ENCODE data around the gene PML. TPM values are rescaled to one million over a fixed set of nuclear protein-coding genes. Genes with fewer than 3 reads are reported as not detected.
"Not testable (repeated sequence)": the region's sequence is repeated elsewhere in the genome, so short reads cannot be mapped to it uniquely, and the experiment has no call there.

PML gene
- total RNA-seq, 1 experiment from 2014 or later: 9.8 TPM

DNA sequence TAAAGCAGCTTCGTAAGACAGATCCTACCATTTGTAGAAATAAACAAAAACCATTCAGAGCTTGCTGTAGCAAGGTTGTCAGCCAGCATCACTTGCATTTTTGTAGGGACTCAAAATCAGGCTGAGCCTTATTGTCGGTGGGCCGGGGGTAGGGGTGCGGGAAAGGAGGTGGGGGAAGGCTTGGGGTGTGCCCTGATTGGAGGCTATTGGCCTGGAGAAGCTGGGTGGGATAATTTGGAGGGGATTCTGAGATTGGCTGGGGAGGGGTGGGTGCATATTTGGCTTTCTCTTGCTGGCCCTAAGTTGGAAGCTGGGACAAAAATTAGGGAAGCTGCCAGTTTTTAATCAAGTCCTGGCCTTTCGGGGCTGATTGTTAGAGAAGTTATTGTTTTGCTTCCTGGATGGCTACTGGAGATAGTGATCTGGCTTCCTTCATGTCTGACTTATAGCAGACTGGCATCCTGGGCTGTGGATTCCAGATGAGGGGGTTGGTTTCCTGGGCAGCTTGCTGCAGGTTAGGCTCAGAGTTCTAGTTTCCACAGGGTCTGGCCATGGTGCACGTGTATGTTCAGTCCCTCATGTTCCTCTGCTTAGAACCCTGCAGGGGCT is 25.3 kb upstream of the PML start:
- Histone ChIP-seq H3K36me3 (no peaks in the 10 kb centered on the region), H3K9me3 (replicated peaks) (no peaks in the 10 kb centered on the region), H3K4me3 (no peak overlapping the region), H3K27ac (no peak overlapping the region), H3K4me1 (peaks cover 16% of the 10 kb centered on the region), H3K27me3 (no peaks in the 10 kb centered on the region; the same call in 1 of the 2 replicates)
- DNase-seq: no peak

DNA sequence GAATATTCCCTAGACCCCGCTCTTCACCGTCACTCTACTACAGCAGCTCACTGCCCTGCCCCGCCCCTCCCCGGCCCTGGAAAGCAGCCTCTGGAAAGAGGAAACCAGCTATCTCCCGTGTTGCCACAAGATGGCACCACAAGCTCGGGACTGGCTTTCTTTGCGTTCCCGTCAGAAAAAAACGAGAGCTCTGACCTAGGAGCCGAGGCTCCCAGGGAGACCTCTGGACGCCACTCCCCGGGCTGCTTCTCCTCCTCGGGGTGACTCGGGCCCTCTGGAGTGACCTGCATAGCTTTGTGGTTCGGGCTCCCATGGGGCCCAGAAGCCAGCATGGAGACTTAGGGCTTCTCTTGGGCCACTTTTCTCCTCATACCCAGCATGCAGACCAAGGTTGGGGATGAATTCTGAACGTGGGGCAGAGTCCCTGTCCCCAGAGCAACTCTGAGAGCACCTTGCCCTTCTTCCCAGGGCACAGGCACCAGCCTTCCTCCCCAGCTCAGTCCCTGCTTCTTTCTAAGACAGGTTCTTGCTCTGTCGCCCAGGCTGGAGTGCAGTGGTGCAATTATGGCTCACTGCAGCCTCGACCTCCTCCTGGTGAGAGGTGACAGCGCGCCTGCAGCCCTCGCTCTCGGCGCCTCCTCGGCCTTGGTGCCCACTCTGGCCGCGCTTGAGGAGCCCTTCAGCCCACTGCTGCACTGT is 21.4 kb upstream of the PML start:
- H3K9me3 ChIP-seq (replicated peaks): no peaks in the 10 kb centered on the region
- H3K27me3 ChIP-seq: peaks cover 20% of the 10 kb centered on the region
- peaks cover 2% of the 10 kb centered on the region; the same call in 1 of the 2 replicates for H3K4me1 ChIP-seq
- no peak overlapping the region for H3K27ac ChIP-seq
- peak; percentile 79 to 94 for DNase-seq
- H3K36me3 ChIP-seq: no peaks in the 10 kb centered on the region
- H3K4me3 ChIP-seq: no peak overlapping the region

DNA sequence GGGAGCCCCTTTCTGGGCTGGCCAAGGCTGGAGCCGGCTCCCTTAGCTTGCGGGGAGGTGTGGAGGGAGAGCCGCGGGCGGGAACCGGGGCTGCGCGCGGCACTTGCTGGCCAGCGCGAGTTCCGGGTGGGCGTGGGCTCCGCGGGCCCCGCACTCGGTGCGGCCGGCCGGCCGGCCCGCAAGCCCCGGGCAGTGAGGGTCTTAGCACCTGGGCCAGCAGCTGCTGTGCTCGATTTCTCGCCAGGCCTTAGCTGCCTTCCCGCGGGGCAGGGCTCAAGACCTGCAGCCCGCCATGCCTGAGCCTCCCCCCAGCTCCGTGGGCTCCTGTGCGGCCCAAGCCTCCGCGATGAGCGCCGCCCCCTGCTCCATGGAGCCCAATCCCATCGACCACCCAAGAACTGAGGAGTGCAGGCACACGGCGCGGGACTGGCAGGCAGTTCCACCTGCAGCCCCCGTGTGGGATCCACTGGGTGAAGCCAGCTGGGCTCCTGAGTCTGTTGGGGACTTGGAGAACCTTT is 20.8 kb upstream of the PML start:
- not testable (repeated sequence) for H3K4me1 ChIP-seq; H3K27ac ChIP-seq; H3K4me3 ChIP-seq; H3K9me3 ChIP-seq (replicated peaks); DNase-seq; H3K36me3 ChIP-seq
- H3K27me3 ChIP-seq: peaks cover 20% of the 10 kb centered on the region

DNA sequence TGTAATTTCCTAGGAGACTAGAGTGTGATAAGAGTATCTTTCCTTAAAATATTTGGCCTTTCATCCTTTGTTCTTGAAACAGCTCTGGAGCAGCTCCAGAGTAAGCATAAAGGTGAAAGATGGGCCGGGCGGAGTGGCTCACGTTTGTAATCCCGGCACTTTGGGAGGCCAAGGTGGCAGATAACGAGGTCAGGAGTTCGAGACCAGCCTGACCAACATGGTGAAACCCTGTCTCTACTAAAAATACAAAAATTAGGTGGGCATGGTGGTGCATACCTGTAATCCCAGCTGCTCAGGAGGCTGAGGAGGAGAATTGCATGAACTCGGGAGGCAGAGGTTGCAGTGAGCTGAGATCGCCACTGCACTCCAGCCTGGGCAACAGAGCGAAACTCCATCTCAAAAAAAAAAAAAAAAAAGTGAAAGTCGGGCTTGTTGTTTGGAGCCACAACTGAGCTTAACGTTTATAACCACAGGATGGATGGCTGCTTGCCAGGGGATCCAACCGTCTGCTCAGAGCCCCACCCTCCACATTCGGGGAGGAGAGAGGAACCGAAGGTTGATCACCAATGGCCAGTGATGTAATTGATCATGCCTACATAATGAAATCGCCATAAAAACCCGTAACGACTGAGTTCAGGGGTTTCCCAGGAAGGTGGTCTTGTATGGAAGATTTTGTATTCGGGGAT is 18.9 kb upstream of the PML start:
- not testable (repeated sequence) for H3K4me3 ChIP-seq; H3K4me1 ChIP-seq; H3K27ac ChIP-seq; H3K9me3 ChIP-seq (replicated peaks); H3K36me3 ChIP-seq
- peaks cover 20% of the 10 kb centered on the region for H3K27me3 ChIP-seq
- DNase-seq: peak; percentile 69 to 72

DNA sequence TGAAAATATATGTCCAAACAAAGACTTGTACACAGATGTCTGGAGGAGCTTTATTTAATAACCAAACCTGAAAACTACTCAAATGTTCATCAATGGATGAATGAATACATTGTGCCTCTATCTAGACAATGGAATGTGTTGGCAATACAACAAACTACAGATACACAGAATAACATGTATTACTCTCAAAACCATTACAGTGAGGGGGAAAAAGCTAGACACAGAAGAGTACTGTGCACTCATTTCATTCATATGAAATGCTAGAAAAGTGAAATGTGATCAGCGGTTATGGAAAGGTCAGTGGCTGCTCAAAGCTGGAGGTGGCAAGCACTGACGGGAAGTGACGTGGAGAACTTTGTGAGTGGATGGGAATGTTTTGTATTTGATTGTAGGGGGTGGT is 15.6 kb upstream of the PML start:
- no peaks in the 10 kb centered on the region for H3K36me3 ChIP-seq
- no peak overlapping the region for H3K4me3 ChIP-seq
- H3K9me3 ChIP-seq (replicated peaks): no peaks in the 10 kb centered on the region
- peaks cover 20% of the 10 kb centered on the region for H3K27me3 ChIP-seq
- peaks cover 33% of the 10 kb centered on the region for H3K4me1 ChIP-seq
- no peak overlapping the region for H3K27ac ChIP-seq
- no peak for DNase-seq

DNA sequence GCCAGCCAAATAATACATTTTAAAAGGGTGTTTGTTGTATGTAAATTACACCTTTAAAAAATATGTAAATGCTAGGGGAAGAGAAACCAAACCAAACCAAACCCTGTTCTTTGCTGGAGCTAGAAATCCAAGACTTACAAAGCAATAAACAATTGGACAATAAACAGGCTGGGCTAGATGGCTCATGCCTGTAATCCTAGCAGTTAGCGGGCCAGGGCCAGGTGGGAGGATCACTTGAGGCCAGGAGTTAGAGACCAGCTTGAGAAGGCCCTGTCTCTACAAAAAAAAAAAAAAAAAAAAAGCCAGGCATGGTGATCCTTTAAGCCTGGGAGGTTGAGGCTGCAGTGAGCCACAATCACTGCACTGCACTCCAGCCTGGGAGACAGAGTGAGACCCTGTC is 14.9 kb upstream of the PML start:
- H3K4me3 ChIP-seq: no peak overlapping the region
- no peak overlapping the region for H3K27ac ChIP-seq
- peaks cover 18% of the 10 kb centered on the region for H3K27me3 ChIP-seq
- H3K9me3 ChIP-seq (replicated peaks): no peaks in the 10 kb centered on the region
- H3K36me3 ChIP-seq: no peaks in the 10 kb centered on the region
- DNase-seq: no peak
- H3K4me1 ChIP-seq: peaks cover 40% of the 10 kb centered on the region

DNA sequence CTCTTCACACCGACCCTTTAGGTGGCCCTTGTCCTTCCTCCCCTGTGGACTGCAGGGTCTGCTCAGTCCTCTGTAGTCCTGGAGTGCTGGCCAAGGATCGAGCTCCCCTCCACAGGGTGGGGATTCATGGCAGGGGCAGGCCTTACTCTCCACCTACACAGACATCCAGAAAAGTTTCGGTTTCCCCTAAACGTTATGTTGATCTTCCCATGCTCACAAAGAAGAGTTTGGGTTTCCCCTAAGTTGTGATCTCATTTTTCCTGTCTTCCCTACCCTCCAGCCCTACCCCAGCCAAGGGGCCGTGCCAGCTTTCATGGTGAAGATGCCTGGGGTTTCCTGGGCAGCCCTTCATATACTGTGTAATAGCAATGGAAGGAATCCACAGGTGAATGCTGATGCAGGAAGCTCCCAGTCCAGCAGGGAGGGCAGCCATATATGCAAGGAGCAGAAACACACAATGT is 12.7 kb upstream of the PML start:
- DNase-seq: no peak
- no peaks in the 10 kb centered on the region for H3K36me3 ChIP-seq
- 0 out of 2 replicates have a peak, but pooled peaks cover 3% of the 10 kb centered on the region for H3K27me3 ChIP-seq
- H3K4me3 ChIP-seq: no peak overlapping the region
- H3K27ac ChIP-seq: no peak overlapping the region
- H3K4me1 ChIP-seq: peaks cover 52% of the 10 kb centered on the region
- H3K9me3 ChIP-seq (replicated peaks): no peaks in the 10 kb centered on the region

DNA sequence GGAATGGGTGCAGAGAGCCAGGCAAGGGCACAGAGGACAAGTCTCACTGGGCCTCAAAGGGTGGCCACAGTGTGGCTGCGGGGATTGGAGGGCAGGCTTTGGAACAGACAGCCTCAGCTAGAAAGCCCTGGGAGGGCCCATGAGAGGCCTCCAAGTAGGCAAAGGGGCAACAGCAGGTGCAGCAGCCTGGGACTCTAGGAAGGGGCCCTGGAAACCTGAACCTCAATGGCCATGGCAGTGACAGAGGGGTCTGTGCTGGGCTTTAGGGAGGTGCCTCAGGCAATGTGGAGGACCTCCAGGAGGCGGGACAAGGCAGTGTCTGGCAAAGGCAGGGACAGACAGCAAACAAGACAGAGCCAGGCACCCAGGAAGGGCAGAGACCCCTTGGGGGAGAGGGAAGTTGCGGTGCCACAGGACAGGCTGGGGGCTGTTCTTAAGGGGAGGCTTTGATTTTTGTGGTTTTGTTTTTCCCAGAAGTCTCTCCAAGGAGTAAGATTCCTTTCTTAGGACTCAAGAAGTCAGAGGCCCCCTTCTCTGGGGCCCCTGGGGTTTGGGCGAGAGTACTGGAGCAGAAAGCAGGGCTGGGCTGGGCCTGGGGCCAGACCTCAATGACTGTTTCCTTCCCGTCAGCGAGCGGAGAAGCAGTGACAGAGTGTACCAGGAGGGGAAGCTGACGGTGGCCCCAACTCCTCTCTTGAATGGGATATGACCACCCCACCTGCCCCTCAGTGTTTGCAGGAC is 12.1 kb upstream of the PML start:
- Histone ChIP-seq H3K4me3 (no peak overlapping the region), H3K36me3 (no peaks in the 10 kb centered on the region), H3K27me3 (no peaks in the 10 kb centered on the region), H3K4me1 (peaks cover 52% of the 10 kb centered on the region), H3K9me3 (replicated peaks) (no peaks in the 10 kb centered on the region), H3K27ac (peak overlapping the region; percentile 63)
- peak; percentile 84 to 94 for DNase-seq

DNA sequence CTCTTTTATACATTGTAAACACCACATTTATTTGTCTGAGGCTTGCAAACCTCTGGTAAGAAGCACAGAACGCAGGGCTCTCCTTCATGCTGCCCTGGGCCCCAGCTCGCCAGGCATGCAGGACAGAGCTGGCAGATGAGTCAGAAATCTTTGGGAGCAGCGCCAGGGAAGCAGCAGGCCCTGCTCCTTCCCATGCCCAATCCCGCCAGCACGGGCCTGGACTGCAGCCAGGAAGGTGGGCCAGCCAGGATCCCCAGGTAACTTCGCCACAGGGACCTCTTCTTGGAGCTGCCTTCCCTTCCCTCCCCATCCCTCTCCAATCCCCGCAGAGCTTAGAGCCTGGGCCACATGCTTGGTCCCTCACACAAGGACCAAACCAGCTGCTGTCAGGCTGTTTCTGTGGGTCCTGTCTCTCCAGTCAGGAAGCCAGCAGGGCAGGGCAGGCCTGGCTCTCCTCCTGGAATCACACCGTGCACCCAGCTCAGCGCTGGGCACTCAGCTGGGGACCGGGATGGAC is 11.2 kb upstream of the PML start:
- Histone ChIP-seq H3K4me1 (peaks cover 52% of the 10 kb centered on the region), H3K36me3 (no peaks in the 10 kb centered on the region), H3K9me3 (replicated peaks) (no peaks in the 10 kb centered on the region), H3K27ac (peak overlapping the region; percentile 63; the same call in 1 of the 2 replicates), H3K27me3 (no peaks in the 10 kb centered on the region), H3K4me3 (no peak overlapping the region)
- DNase-seq: peak; percentile 48 to 51

DNA sequence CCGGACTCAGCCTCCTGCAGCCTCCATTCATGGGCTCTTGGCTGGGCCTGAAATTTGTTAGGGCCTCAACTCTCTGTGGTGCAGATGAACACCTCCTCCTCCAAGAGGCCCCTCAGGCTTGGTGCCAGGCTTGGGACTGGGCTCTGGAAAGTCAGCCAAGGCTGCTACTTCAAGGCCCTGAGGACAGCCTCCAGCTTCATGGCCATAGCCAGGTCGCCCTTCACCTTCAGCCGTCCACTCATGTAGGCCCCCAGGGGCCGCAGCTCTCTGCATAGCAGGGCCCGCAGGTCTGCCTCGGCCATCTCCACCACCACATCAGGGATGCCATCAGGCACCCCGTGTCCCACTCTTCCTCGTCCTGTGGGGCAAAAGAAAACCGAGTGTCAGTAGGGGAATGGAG is 10.7 kb upstream of the PML start:
- Histone ChIP-seq H3K4me1 (peaks cover 50% of the 10 kb centered on the region), H3K27me3 (no peaks in the 10 kb centered on the region), H3K36me3 (no peaks in the 10 kb centered on the region), H3K4me3 (no peak overlapping the region), H3K27ac (no peak overlapping the region), H3K9me3 (replicated peaks) (no peaks in the 10 kb centered on the region)
- DNase-seq: no peak

DNA sequence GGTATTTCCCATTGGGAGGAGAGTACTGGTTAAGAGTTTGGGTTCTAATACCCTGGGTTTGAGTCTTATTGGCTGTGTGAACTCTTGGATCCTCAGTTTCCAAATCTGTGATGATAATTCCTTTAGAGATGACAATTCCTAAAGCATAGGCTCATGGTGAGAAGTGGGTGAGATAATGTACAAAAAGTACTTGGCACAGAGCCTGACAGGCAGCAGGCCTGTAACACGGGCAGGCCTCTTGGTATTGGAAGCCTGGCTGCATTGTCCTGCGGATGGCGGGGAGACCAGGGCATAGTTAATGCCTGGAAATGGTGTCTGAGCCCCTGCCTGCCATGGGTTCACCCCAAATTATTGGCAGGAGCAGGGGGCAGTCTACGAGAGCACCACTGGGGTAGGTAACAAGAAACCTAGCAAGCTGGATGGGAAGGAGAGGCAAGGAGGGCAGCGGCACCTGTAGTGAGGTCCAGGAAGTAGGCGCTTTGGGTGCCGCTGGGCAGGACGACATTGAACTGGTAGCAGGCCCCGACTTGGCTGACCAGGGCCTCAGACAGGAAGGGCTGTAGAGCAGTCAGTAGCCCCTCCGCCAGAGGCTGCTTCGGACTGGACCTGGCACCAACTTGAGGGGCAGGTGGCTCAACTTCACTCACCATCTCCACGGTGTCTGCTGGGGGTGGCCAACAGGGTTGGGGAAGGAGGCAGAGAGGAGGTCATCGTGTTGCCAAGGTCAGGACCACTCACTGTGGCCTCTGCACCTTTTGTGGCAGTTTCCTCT is 10.1 kb upstream of the PML start:
- H3K4me3 ChIP-seq: no peak overlapping the region
- H3K27ac ChIP-seq: no peak overlapping the region
- H3K4me1 ChIP-seq: peaks cover 51% of the 10 kb centered on the region
- no peaks in the 10 kb centered on the region for H3K9me3 ChIP-seq (replicated peaks)
- H3K36me3 ChIP-seq: no peaks in the 10 kb centered on the region
- no peak for DNase-seq
- H3K27me3 ChIP-seq: no peaks in the 10 kb centered on the region

DNA sequence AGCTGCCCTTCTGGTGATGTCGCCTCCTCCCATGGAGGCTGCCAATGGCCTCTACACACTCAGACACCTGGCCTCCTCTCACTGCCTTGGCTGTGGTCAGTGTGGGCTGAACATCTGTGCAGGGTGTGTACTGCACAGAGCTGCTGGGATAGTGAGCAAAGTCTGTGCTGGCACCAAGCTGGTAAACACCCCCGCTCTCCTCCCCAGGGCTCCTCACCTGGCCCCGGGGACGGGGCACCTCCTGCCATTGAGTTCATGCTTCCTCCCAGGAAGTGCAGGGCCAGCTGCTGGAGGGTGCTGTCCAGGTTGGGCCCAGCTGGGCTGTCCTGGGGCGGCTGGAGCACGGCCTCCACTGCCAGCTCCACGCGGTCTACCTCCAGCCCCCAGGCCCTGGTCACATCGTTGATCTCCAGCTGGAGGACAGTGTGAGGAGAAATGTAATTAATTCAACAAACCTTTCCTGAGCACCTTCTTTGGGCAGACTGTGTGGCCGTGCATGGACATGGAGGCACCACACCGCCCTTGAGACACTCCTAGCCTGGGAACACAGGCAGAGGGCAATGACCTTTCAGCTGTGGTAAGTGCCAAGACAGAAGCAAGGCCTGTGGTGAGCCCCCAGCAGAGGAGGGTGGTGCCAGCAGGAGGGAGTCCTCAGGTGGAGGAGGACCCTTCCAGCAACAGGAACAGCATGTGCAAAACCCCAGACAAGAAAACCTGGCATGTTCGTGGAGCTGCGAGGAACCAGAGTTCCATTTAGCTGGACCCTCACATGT is 9.2 kb upstream of the PML start:
- H3K27ac ChIP-seq: no peak overlapping the region
- H3K36me3 ChIP-seq: no peaks in the 10 kb centered on the region
- peak; percentile 55 to 62 for DNase-seq
- no peaks in the 10 kb centered on the region for H3K9me3 ChIP-seq (replicated peaks)
- H3K4me3 ChIP-seq: no peak overlapping the region
- H3K27me3 ChIP-seq: no peaks in the 10 kb centered on the region
- H3K4me1 ChIP-seq: peaks cover 59% of the 10 kb centered on the region

DNA sequence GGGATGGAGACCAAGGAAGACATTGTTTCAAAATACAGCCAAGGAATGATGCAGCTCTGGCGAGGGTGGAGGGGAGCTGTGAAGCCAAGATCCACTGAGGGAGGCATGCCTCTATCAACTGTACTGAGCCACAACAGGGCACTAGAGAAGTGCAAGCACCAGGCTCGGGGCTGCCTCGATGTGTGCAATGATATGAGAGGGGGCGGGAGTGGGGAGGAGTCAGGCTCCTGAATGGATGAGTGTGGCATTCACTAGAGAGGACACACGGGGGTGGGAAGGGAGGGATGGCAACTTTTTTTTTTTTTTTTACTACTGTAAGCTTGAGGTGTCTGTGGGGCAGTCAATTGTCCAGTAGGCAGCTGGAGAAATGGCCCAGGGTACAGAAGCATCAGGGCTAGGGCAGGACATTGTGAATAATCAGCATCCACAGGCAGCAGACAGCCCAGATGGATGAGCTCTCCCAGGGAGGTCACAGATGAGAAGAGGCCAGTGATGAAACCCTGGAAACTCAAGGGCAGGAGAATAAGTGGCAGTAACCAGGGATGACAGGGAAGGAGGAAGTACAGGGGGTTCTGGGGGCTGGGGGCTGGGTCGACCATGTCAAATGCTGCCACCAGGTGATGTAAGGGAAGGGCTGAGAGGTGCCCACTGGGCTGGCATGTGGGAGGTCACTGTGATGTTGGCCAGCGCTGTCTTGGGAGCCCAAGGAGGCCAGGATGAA is 8.3 kb upstream of the PML start:
- DNase-seq: no peak
- H3K27ac ChIP-seq: no peak overlapping the region

More for the DNA sequence above, 8.3 kb upstream of the PML start:
- peaks cover 68% of the 10 kb centered on the region for H3K4me1 ChIP-seq
- H3K9me3 ChIP-seq (replicated peaks): no peaks in the 10 kb centered on the region
- no peaks in the 10 kb centered on the region for H3K36me3 ChIP-seq
- H3K27me3 ChIP-seq: no peaks in the 10 kb centered on the region
- no peak overlapping the region for H3K4me3 ChIP-seq

Measured in SJCRH30 (cell line).